Activated CD4-positive, alpha-beta T cell treated with anti-CD3 and anti-CD28 coated beads for 1 hour (primary cell): ENCODE measurements around the gene SLBP.

Experiments
- DNase-seq: peaks from one replicate; pipeline ENCODE4 v3.0.0-alpha.2; 2020

The SLBP gene

GRCh38 chr4:1644891-1645657, 67.0 kb downstream of the SLBP start:
- DNase-seq = no peak

GRCh38 chr4:1643971-1644735, 68.0 kb downstream of the SLBP start:
- no peak for DNase-seq
